ENCODE measurements around the gene SNPH. TPM values are rescaled to one million over a fixed set of nuclear protein-coding genes. Genes with fewer than 3 reads are reported as not detected.

SNPH gene
- total and polyA plus RNA-seq, 7 donors: under 0.01 to 21.0 (median 6.4) TPM

GRCh38 chr20:1302685-1303541 lies 36.8 kb downstream of the SNPH start:
- Histone ChIP-seq H3K9me3 (no peaks in the 10 kb centered on the region), H3K27ac (no peak overlapping the region), H3K36me3 (peaks cover 0 to 49% (median 1%) of the 10 kb centered on the region in 4 donors), H3K4me3 (no peak overlapping the region), H3K4me1 (no peaks in the 10 kb centered on the region), H3K27me3 (no peaks in the 10 kb centered on the region)
- intact Hi-C loops (cut with DNase I): no loop called here
- TF ChIP-seq POLR2AphosphoS5 (IDR thresholded peaks at IDR 0.05): no peak
- WGBS, 2 donors: 86 to 89% methylated on average over 12 of the region's 12 CpGs
- peak; percentile 22 for DNase-seq

GRCh38 chr20:1304710-1305515 lies 38.8 kb downstream of the SNPH start:
- 91 to 93% methylated on average over 31 of the region's 31 CpGs for WGBS, 2 donors
- intact Hi-C loops (cut with DNase I): no loop called here
- Histone ChIP-seq H3K4me3 (no peak overlapping the region), H3K9me3 (no peaks in the 10 kb centered on the region), H3K27ac (no peak overlapping the region), H3K27me3 (no peaks in the 10 kb centered on the region), H3K4me1 (no peaks in the 10 kb centered on the region), H3K36me3 (peaks cover 0 to 40% (median 1%) of the 10 kb centered on the region in 4 donors)
- DNase-seq: no peak
- TF ChIP-seq CTCF (IDR thresholded peaks at IDR 0.05): no peak
- no peak for TF ChIP-seq EP300 (IDR thresholded peaks at IDR 0.05)
- no peak for TF ChIP-seq POLR2AphosphoS5 (IDR thresholded peaks at IDR 0.05)
- no peak for TF ChIP-seq POLR2A (IDR thresholded peaks at IDR 0.05)

GRCh38 chr20:1305712-1306111 lies 39.6 kb downstream of the SNPH start:
- H3K9me3 ChIP-seq: no peaks in the 10 kb centered on the region
- TF ChIP-seq EP300 (IDR thresholded peaks at IDR 0.05) (no peak), POLR2AphosphoS5 (IDR thresholded peaks at IDR 0.05) (no peak), POLR2A (IDR thresholded peaks at IDR 0.05) (no peak), CTCF (IDR thresholded peaks at IDR 0.05) (no peak)
- 93 to 94% methylated on average over 24 of the region's 24 CpGs for WGBS, 2 donors
- intact Hi-C loops (cut with DNase I): no loop called here
- no peaks in the 10 kb centered on the region for H3K27me3 ChIP-seq
- peaks cover 0 to 36% (median 1%) of the 10 kb centered on the region in 4 donors for H3K36me3 ChIP-seq
- no peak for DNase-seq
- H3K4me3 ChIP-seq: no peak overlapping the region
- no peak overlapping the region for H3K27ac ChIP-seq
- no peaks in the 10 kb centered on the region for H3K4me1 ChIP-seq

GRCh38 chr20:1306316-1307135 lies 40.4 kb downstream of the SNPH start:
- Histone ChIP-seq H3K4me3 (no peak overlapping the region), H3K27me3 (no peaks in the 10 kb centered on the region), H3K36me3 (peaks cover 0 to 29% (median 0%) of the 10 kb centered on the region in 4 donors), H3K27ac (no peak overlapping the region), H3K4me1 (no peaks in the 10 kb centered on the region), H3K9me3 (no peaks in the 10 kb centered on the region)
- WGBS, 2 donors: 84 to 85% methylated on average over 14 of the region's 14 CpGs
- DNase-seq: no peak
- TF ChIP-seq EP300 (IDR thresholded peaks at IDR 0.05) (no peak), POLR2AphosphoS5 (IDR thresholded peaks at IDR 0.05) (no peak), POLR2A (IDR thresholded peaks at IDR 0.05) (no peak), CTCF (IDR thresholded peaks at IDR 0.05) (no peak)
- intact Hi-C loops (cut with DNase I): no loop called here
